ENCODE data around the gene ZNF547.
A peak's percentile ranks its signal among the peaks of the same experiment; 100 is the strongest.

Gene ZNF547

GRCh38 chr19:57362997-57363687 is at the start of gene ZNF547, which contains the start of gene TRAPPC2B:
TSS of gene ZNF547 (plus strand) at chr19:57363551. CDS start at chr19:57368556, 5,005 bp downstream.
TSS of gene TRAPPC2B (plus strand) at chr19:57363551. CDS start at chr19:57364834, 1,283 bp downstream.
- peak; percentile 97 to 99 for DNase-seq

- no peak for DNase-seq
Observed at GRCh38 chr19:57314146-57314545, 49.2 kb upstream of the ZNF547 start.

GRCh38 chr19:57317503-57317902 is 45.8 kb upstream of the ZNF547 start:
- DNase-seq = no peak

GRCh38 chr19:57319869-57320179 is 43.5 kb upstream of the ZNF547 start:
- DNase-seq = no peak

- peak; percentile 94 to 95 for DNase-seq
Observed at GRCh38 chr19:57320180-57321084, 42.9 kb upstream of the ZNF547 start, which contains the start of gene ZNF543. TSS of gene ZNF543 (plus strand) at chr19:57320472. CDS start at chr19:57320854, 382 bp downstream.

GRCh38 chr19:57321116-57321515 is 42.2 kb upstream of the ZNF547 start:
- no peak for DNase-seq

GRCh38 chr19:57321751-57322150 is 41.6 kb upstream of the ZNF547 start:
- no peak for DNase-seq

- no peak for DNase-seq
Observed at GRCh38 chr19:57324992-57325391, 38.4 kb upstream of the ZNF547 start.

- no peak for DNase-seq
Observed at GRCh38 chr19:57327993-57328392, 35.4 kb upstream of the ZNF547 start.

- DNase-seq = no peak
Observed at GRCh38 chr19:57334191-57334590, 29.2 kb upstream of the ZNF547 start.

GRCh38 chr19:57338877-57339276 is 24.5 kb upstream of the ZNF547 start:
- no peak for DNase-seq

GRCh38 chr19:57342582-57342981 is 20.8 kb upstream of the ZNF547 start:
- no peak for DNase-seq

- no peak for DNase-seq
Observed at GRCh38 chr19:57348136-57348535, 15.2 kb upstream of the ZNF547 start.

- DNase-seq = peak; percentile 91 to 93
Observed at GRCh38 chr19:57350877-57351805, 12.2 kb upstream of the ZNF547 start, which contains the start of gene ZNF304. TSS of gene ZNF304 (plus strand) at chr19:57351271. CDS start at chr19:57351665, 394 bp downstream.

GRCh38 chr19:57351867-57352266 is 11.5 kb upstream of the ZNF547 start:
- DNase-seq = no peak

- DNase-seq = no peak
Observed at GRCh38 chr19:57355916-57356315, 7.4 kb upstream of the ZNF547 start.

- no peak for DNase-seq
Observed at GRCh38 chr19:57357406-57357805, 5.9 kb upstream of the ZNF547 start.

- no peak for DNase-seq
Observed at GRCh38 chr19:57359300-57359699, 4.1 kb upstream of the ZNF547 start.

GRCh38 chr19:57362419-57362818 is 932 bp upstream of the ZNF547 start:
- DNase-seq = no peak

GRCh38 chr19:57363688-57364181 is 384 bp downstream of the ZNF547 start:
- peak in 1 of 2 experiments; percentile 0 for DNase-seq

- DNase-seq = no peak
Observed at GRCh38 chr19:57366776-57367175, 3.4 kb downstream of the ZNF547 start.

GRCh38 chr19:57374179-57374578 is 10.8 kb downstream of the ZNF547 start:
- no peak for DNase-seq
